HepG2 (cell line): ENCODE measurements around the gene IER2. TPM values are rescaled to one million over a fixed set of nuclear protein-coding genes. Genes with fewer than 3 reads are reported as not detected.

ENCODE experiments used
- CEBPG ChIP-seq: IDR thresholded peaks from 2 replicates; pipeline ENCODE4 v1.6.1; 2016
- CERS6 ChIP-seq: sonication (generic); formaldehyde crosslinking; IDR thresholded peaks from 2 replicates; pipeline ENCODE4 v1.5.0; 2020; ENCODE audit warnings: missing genetic modification reagents
- KIAA2018 ChIP-seq: sonication (generic); formaldehyde crosslinking; IDR thresholded peaks from 2 replicates; pipeline ENCODE4 v1.5.0; 2020; ENCODE audit warnings: mild to moderate bottlenecking, missing genetic modification reagents, borderline replicate concordance
- MLLT10 ChIP-seq: sonication (generic); formaldehyde crosslinking; IDR thresholded peaks from 2 replicates; pipeline ENCODE4 v1.4.0; 2020; ENCODE audit warnings: missing genetic modification reagents
- ZFY ChIP-seq: sonication (generic); formaldehyde crosslinking; IDR thresholded peaks from 2 replicates; pipeline ENCODE4 v1.4.0; 2020; ENCODE audit warnings: missing genetic modification reagents
- ZNF124 ChIP-seq: sonication (generic); formaldehyde crosslinking; IDR thresholded peaks from 2 replicates; pipeline ENCODE4 v1.4.0; 2020; ENCODE audit warnings: missing genetic modification reagents
- ZNF160 ChIP-seq: sonication (generic); formaldehyde crosslinking; IDR thresholded peaks from 2 replicates; pipeline ENCODE4 v1.8.0; 2022; ENCODE audit warnings: mild to moderate bottlenecking, inconsistent platforms, missing genetic modification reagents
- ZNF33B ChIP-seq: sonication (generic); formaldehyde crosslinking; IDR thresholded peaks from 2 replicates; pipeline ENCODE4 v1.5.1; 2020; ENCODE audit warnings: mild to moderate bottlenecking, missing genetic modification reagents
- ZNF354B ChIP-seq: sonication (generic); formaldehyde crosslinking; IDR thresholded peaks from 2 replicates; pipeline ENCODE4 v1.8.0; 2022; ENCODE audit warnings: mild to moderate bottlenecking, missing genetic modification reagents
- ZNF362 ChIP-seq: sonication (generic); formaldehyde crosslinking; IDR thresholded peaks from 2 replicates; pipeline ENCODE4 v1.4.0; 2020; ENCODE audit warnings: missing genetic modification reagents, mild to moderate bottlenecking, borderline replicate concordance
- ZNF629 ChIP-seq: sonication (generic); formaldehyde crosslinking; conservative IDR thresholded peaks from 2 replicates; pipeline ENCODE4 v1.5.0; 2020; ENCODE audit warnings: missing genetic modification reagents
- polyA plus RNA-seq, 8 experiments: library from polyadenylated mRNA; depleted of rRNA in 3 of 8; stranded (reverse) in 7 of 8; unstranded in 1 of 8; fragments of >200 nt; fragmentation: Illumina TruSeq in 4 of 8; extraction: Trizol in 4 of 8; gene quantifications; 2 replicates each; pipeline versions ENCODE4 v1.2.1 to v1.2.3, GENCODE V29; 2011 to 2016; ENCODE audit warnings: low read depth in 4 of 8, missing spikeins in 1 of 8, mixed read lengths in 1 of 8; ENCODE audit not compliant: insufficient read depth in 1 of 8
- total RNA-seq, 5 experiments: library from RNA; depleted of rRNA; stranded (reverse); fragments of >200 nt; fragmentation: Illumina TruSeq; extraction: Trizol; gene quantifications; 2 replicates each; pipeline ENCODE4 v1.2.3, GENCODE V29; 2016; ENCODE audit warnings: low read depth in 1 of 5
- TF ChIP-seq, protein P1 (sequence below): fragments of 450-650 bp; IDR thresholded peaks from 2 replicates; pipeline ENCODE4 v1.6.1; 2016
- TF ChIP-seq, protein P2 (sequence below): sonication (generic); formaldehyde crosslinking; IDR thresholded peaks from 2 replicates; pipeline ENCODE4 v1.4.0; 2020; ENCODE audit warnings: missing genetic modification reagents, mild to moderate bottlenecking, borderline replicate concordance

Gene IER2
- total and polyA plus RNA-seq, 2 of the 13 experiments (the other 11 are each of a cell fraction or from before 2014, with no cell fraction given): 10.1 to 14.3 TPM

- TF ChIP-seq, protein P1, sequence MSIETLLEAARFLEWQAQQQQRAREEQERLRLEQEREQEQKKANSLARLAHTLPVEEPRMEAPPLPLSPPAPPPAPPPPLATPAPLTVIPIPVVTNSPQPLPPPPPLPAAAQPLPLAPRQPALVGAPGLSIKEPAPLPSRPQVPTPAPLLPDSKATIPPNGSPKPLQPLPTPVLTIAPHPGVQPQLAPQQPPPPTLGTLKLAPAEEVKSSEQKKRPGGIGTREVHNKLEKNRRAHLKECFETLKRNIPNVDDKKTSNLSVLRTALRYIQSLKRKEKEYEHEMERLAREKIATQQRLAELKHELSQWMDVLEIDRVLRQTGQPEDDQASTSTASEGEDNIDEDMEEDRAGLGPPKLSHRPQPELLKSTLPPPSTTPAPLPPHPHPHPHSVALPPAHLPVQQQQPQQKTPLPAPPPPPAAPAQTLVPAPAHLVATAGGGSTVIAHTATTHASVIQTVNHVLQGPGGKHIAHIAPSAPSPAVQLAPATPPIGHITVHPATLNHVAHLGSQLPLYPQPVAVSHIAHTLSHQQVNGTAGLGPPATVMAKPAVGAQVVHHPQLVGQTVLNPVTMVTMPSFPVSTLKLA: no peak
- TF ChIP-seq ZNF160: no peak
- TF ChIP-seq ZFY (CRISPR knock-in tag): peak; percentile 47; the same call in 1 of the 2 replicates
- no peak for TF ChIP-seq MLLT10 (CRISPR knock-in tag)
- no peak for TF ChIP-seq ZNF354B (CRISPR knock-in tag)
- no peak for TF ChIP-seq KIAA2018 (CRISPR knock-in tag)
- no peak for TF ChIP-seq ZNF362
- TF ChIP-seq ZNF33B (CRISPR knock-in tag): no peak
- TF ChIP-seq ZNF629 (CRISPR knock-in tag): no peak
- peak; percentile 27; the same call in 1 of the 2 replicates for TF ChIP-seq CEBPG (CRISPR knock-in tag)
- TF ChIP-seq ZNF124 (CRISPR knock-in tag): no peak
- TF ChIP-seq CERS6 (CRISPR knock-in tag): no peak
- TF ChIP-seq, protein P2, sequence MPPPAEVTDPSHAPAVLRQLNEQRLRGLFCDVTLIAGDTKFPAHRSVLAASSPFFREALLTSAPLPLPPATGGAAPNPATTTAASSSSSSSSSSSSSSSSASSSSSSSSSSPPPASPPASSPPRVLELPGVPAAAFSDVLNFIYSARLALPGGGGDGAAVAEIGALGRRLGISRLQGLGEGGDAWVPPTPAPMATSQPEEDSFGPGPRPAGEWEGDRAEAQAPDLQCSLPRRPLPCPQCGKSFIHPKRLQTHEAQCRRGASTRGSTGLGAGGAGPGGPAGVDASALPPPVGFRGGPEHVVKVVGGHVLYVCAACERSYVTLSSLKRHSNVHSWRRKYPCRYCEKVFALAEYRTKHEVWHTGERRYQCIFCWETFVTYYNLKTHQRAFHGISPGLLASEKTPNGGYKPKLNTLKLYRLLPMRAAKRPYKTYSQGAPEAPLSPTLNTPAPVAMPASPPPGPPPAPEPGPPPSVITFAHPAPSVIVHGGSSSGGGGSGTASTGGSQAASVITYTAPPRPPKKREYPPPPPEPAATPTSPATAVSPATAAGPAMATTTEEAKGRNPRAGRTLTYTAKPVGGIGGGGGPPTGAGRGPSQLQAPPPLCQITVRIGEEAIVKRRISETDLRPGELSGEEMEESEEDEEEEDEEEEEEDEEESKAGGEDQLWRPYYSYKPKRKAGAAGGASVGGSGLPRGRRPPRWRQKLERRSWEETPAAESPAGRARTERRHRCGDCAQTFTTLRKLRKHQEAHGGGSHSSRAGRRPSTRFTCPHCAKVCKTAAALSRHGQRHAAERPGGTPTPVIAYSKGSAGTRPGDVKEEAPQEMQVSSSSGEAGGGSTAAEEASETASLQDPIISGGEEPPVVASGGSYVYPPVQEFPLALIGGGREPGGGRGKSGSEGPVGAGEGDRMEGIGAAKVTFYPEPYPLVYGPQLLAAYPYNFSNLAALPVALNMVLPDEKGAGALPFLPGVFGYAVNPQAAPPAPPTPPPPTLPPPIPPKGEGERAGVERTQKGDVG (CRISPR knock-in tag): no peak
Measured at GRCh38 chr19:13164343-13165161, 14.3 kb downstream of the IER2 start (continued).
